ENCODE measurements around the gene AUTS2.

The AUTS2 gene

GRCh38 chr7:70406950-70407209 is 808.6 kb downstream of the AUTS2 start:
- H3K4me3 ChIP-seq (ENCODE audit: low read depth, low read length) = no peak overlapping the region
- TF ChIP-seq CTCF (IDR thresholded peaks at IDR 0.05; ENCODE audit: low read depth, low read length) = no peak

- no peak overlapping the region for H3K4me3 ChIP-seq (ENCODE audit: low read depth, low read length)
- no peak for TF ChIP-seq CTCF (IDR thresholded peaks at IDR 0.05; ENCODE audit: low read depth, low read length)
These were observed 810.2 kb downstream of the AUTS2 start for GRCh38 chr7:70408477-70408876.

GRCh38 chr7:70408891-70409290 is 810.6 kb downstream of the AUTS2 start:
- no peak for TF ChIP-seq CTCF (IDR thresholded peaks at IDR 0.05; ENCODE audit: low read depth, low read length)
- H3K4me3 ChIP-seq (ENCODE audit: low read depth, low read length) = no peak overlapping the region

GRCh38 chr7:70410134-70410750 is 812.0 kb downstream of the AUTS2 start:
- H3K4me3 ChIP-seq (ENCODE audit: low read depth, low read length) = no peak overlapping the region
- no peak for TF ChIP-seq CTCF (IDR thresholded peaks at IDR 0.05; ENCODE audit: low read depth, low read length)

GRCh38 chr7:70414368-70414767 is 816.1 kb downstream of the AUTS2 start:
- no peak overlapping the region for H3K4me3 ChIP-seq (ENCODE audit: low read depth, low read length)
- no peak for TF ChIP-seq CTCF (IDR thresholded peaks at IDR 0.05; ENCODE audit: low read depth, low read length)

GRCh38 chr7:70415179-70415972 is 817.1 kb downstream of the AUTS2 start:
- H3K4me3 ChIP-seq (ENCODE audit: low read depth, low read length) = no peak overlapping the region
- no peak for TF ChIP-seq CTCF (IDR thresholded peaks at IDR 0.05; ENCODE audit: low read depth, low read length)

GRCh38 chr7:70416347-70416985 is 818.2 kb downstream of the AUTS2 start:
- H3K4me3 ChIP-seq (ENCODE audit: low read depth, low read length) = no peak overlapping the region
- TF ChIP-seq CTCF (IDR thresholded peaks at IDR 0.05; ENCODE audit: low read depth, low read length) = no peak
